Panc1 (cell line): ENCODE results near the gene BRCA1. TPM values are rescaled to one million over a fixed set of nuclear protein-coding genes. Genes with fewer than 3 reads are reported as not detected.

Experiments
- ATAC-seq: fragments of 200-7000 bp; cut with Tn5 transposase; 2 replicates; pipeline ENCODE4 v1.9.1; 2020; ENCODE audit warnings: mild to moderate bottlenecking, moderate library complexity
- BruUV-seq: library from RNA; stranded (reverse); fragments of 400-500 nt; replicated peaks from 2 replicates; lab custom pipeline; 2021; lab: Mats Ljungman, UMichigan
- CTCF ChIA-PET: fragments of 300-600 bp; sonication (Branson Sonifier 250); formaldehyde crosslinking; loops from one replicate; lab custom pipeline; 2022; ENCODE audit warnings: antibody characterized with exemption; lab: Charles Lee
- POLR2A ChIA-PET: fragments of 300-600 bp; sonication (Branson Sonifier 250); formaldehyde crosslinking; loops from one replicate; lab custom pipeline; 2022; ENCODE audit warnings: antibody characterized with exemption; lab: Charles Lee
- DNase-seq: peaks from one replicate; pipeline ENCODE4 v3.0.0-alpha.2; 2010; ENCODE audit warnings: low read depth, low spot score
- H3K27ac ChIP-seq: 2 replicates; pipeline ENCODE4 v1.5.1; 2011; ENCODE audit warnings: mild to moderate bottlenecking, low read length, inconsistent platforms
- H3K27me3 ChIP-seq: fragments of 200-500 bp; sonication (Bioruptor generic); 2 replicates; pipeline ENCODE4 v1.6.0; 2014; ENCODE audit warnings: low read length, inconsistent platforms; ENCODE audit not compliant: control insufficient read depth, insufficient read depth
- H3K36me3 ChIP-seq: fragments of 200-500 bp; sonication (Bioruptor generic); 2 replicates; pipeline ENCODE4 v1.5.1; 2014; ENCODE audit warnings: inconsistent platforms, mild to moderate bottlenecking, low read length, moderate library complexity; ENCODE audit not compliant: control insufficient read depth, insufficient read depth
- H3K4me1 ChIP-seq: 2 replicates; pipeline ENCODE4 v1.5.1; 2011; ENCODE audit warnings: inconsistent platforms, mild to moderate bottlenecking, low read length, moderate library complexity; ENCODE audit not compliant: control insufficient read depth, insufficient read depth
- H3K4me3 ChIP-seq, 2 experiments: 2 replicates each; pipeline ENCODE4 v1.5.1; 2011 to 2012; ENCODE audit warnings: low read depth in 2 of 2, low read length in 2 of 2, mild to moderate bottlenecking in 2 of 2, inconsistent platforms in 1 of 2, moderate library complexity in 1 of 2
- H3K9me3 ChIP-seq: fragments of 200-500 bp; sonication (Bioruptor generic); 2 replicates; pipeline ENCODE4 v1.5.1; 2014; ENCODE audit warnings: low read depth, mild to moderate bottlenecking, inconsistent platforms, low read length, moderate library complexity; ENCODE audit not compliant: control insufficient read depth, insufficient read depth
- CTCF ChIP-seq: fragments of 450-650 bp; IDR thresholded peaks from 2 replicates; pipeline ENCODE4 v1.5.1; 2017; ENCODE audit warnings: mild to moderate bottlenecking
- POLR2AphosphoS5 ChIP-seq: IDR thresholded peaks from 2 replicates; pipeline ENCODE4 v1.6.1; 2012; ENCODE audit warnings: mild to moderate bottlenecking, low read depth, low read length, moderate library complexity
- REST ChIP-seq, 2 experiments: IDR thresholded peaks; 2 replicates each; pipeline ENCODE4 v1.6.1; 2011 to 2012; ENCODE audit warnings: low read depth in 2 of 2, control low read depth in 1 of 2, low read length in 1 of 2, mild to moderate bottlenecking in 1 of 2, moderate library complexity in 1 of 2; ENCODE audit not compliant: insufficient read depth in 1 of 2
- SIN3A ChIP-seq: IDR thresholded peaks from 2 replicates; pipeline ENCODE4 v1.6.1; 2012; ENCODE audit warnings: low read depth, mild to moderate bottlenecking, low read length, moderate library complexity, borderline replicate concordance; ENCODE audit not compliant: insufficient read depth
- TCF7L2 ChIP-seq: IDR thresholded peaks from 2 replicates; pipeline ENCODE4 v1.6.1; 2011; ENCODE audit warnings: mild to moderate bottlenecking, low read depth, low read length, inconsistent platforms
- in situ Hi-C: cut with HindIII; loops from 2 replicates; pipeline ENCODE4 v1.10.0; 2016; ENCODE audit warnings: low sequenced_read_pairs, low pct_unique_long_range_greater_than_20kb
- intact Hi-C: fragments of 100-400 bp; cut with micrococcal nuclease; formaldehyde crosslinking; loops from one replicate; pipeline ENCODE4 v1.10.0; 2022; ENCODE audit not compliant: unreplicated experiment
- total RNA-seq: library from RNA; stranded (reverse); gene quantifications from one replicate; pipeline ENCODE4 v1.2.1, GENCODE V29; 2021; ENCODE audit not compliant: unreplicated experiment

BRCA1 gene
- total RNA-seq, 1 experiment from 2014 or later, result 29.9 TPM

- no peak for ATAC-seq
Observed at GRCh38 chr17:43090022-43090421, 35.1 kb downstream of the BRCA1 start.

GRCh38 chr17:43085474-43085873 lies 39.7 kb downstream of the BRCA1 start:
- H3K36me3 ChIP-seq, result peaks cover 3% of the 10 kb centered on the region; the same call in 1 of the 2 replicates
- H3K9me3 ChIP-seq, result no peaks in the 10 kb centered on the region
- TF ChIP-seq CTCF (no peak), SIN3A (no peak), POLR2AphosphoS5 (no peak), TCF7L2 (no peak), REST (IDR thresholded peaks at IDR 0.05; ENCODE audit: insufficient read depth in 1 of 2, low read depth in 2 of 2, low read length in 1 of 2) (no peak)
- CTCF ChIA-PET, result no interaction called here
- ATAC-seq (no peak), DNase-seq (no peak)
- H3K4me3 ChIP-seq, result no peak overlapping the region
- intact Hi-C loops, result no loop called here
- no peaks in the 10 kb centered on the region for H3K4me1 ChIP-seq
- POLR2A ChIA-PET, result no interaction called here
- H3K27me3 ChIP-seq, result no peaks in the 10 kb centered on the region
- H3K27ac ChIP-seq, result no peak overlapping the region
- BruUV-seq, result no TSS peak
- in situ Hi-C loops, result no loop called here

More at GRCh38 chr17:43090022-43090421, 35.1 kb downstream of the BRCA1 start:
- in situ Hi-C loops (no loop called here), intact Hi-C loops (no loop called here)
- POLR2A ChIA-PET, result interaction anchor here (0.6 kb wide), 1 partner anchor 10 kb away, joined by 3 read pairs; no protein-coding TSS in a partner anchor
- Histone ChIP-seq H3K4me3 (no peak overlapping the region), H3K9me3 (no peaks in the 10 kb centered on the region), H3K36me3 (peaks cover 3% of the 10 kb centered on the region; the same call in 1 of the 2 replicates), H3K27ac (no peak overlapping the region), H3K4me1 (no peaks in the 10 kb centered on the region), H3K27me3 (no peaks in the 10 kb centered on the region)
- DNase-seq, result no peak
- CTCF ChIA-PET, result no interaction called here
- BruUV-seq, result no TSS peak
- no peak for TF ChIP-seq SIN3A
- no peak for TF ChIP-seq TCF7L2
- TF ChIP-seq POLR2AphosphoS5, result no peak
- TF ChIP-seq REST (IDR thresholded peaks at IDR 0.05; ENCODE audit: insufficient read depth in 1 of 2, low read depth in 2 of 2, low read length in 1 of 2), result no peak
- TF ChIP-seq CTCF, result no peak
